Ishikawa (cell line): Measurements from ENCODE around the gene METTL18.

Experiments
- EP300 ChIP-seq: IDR thresholded peaks from 2 replicates; pipeline ENCODE4 v1.6.1; 2012; ENCODE audit warnings: borderline replicate concordance
- MAX ChIP-seq: IDR thresholded peaks from 2 replicates; pipeline ENCODE4 v1.6.1; 2012
- TAF1 ChIP-seq: IDR thresholded peaks from 2 replicates; pipeline ENCODE4 v1.6.1; 2012; ENCODE audit warnings: low read depth, mild to moderate bottlenecking
- TCF12 ChIP-seq: IDR thresholded peaks from 2 replicates; pipeline ENCODE4 v1.6.1; 2012; ENCODE audit warnings: low read depth
- USF1 ChIP-seq: IDR thresholded peaks from 2 replicates; pipeline ENCODE4 v1.6.1; 2012
- YY1 ChIP-seq: IDR thresholded peaks from 2 replicates; pipeline ENCODE4 v1.6.1; 2012; ENCODE audit warnings: low read depth

- TF ChIP-seq MAX: no peak
- TF ChIP-seq TAF1: no peak
- no peak for TF ChIP-seq TCF12
- TF ChIP-seq YY1: no peak
- no peak for TF ChIP-seq USF1
- TF ChIP-seq EP300: no peak
Observed at GRCh38 chr1:169784102-169784501, 10.6 kb downstream of the METTL18 start.
